Pancreas (tissue), 10 donors: ENCODE measurements around the gene OR1A1. TPM values are rescaled to one million over a fixed set of nuclear protein-coding genes. Genes with fewer than 3 reads are reported as not detected.
"Not testable (repeated sequence)": the region's sequence is repeated elsewhere in the genome, so short reads cannot be mapped to it uniquely, and the experiment has no call there.

Source experiments
- ATAC-seq, 4 donors: fragments of 200-7000 bp; cut with Tn5 transposase; one replicate each; pipeline versions ENCODE4 v1.8.0 to v1.9.1; 2020; ENCODE audit warnings: mild to moderate bottlenecking in 4 of 4, moderate library complexity in 4 of 4
- DNase-seq, 6 donors: peaks; one replicate each; pipeline ENCODE4 v3.0.0-alpha.2; 2020
- FAIRE-seq: peaks from 2 replicates; lab custom pipeline; 2012; peaks lifted over from hg19 to GRCh38; lab: Jason Lieb, UNC
- H3K27ac ChIP-seq, 4 donors: fragments of 200-600 bp; sonication (generic); 1 replicate in 3 of 4; 2 replicates in 1 of 4; pipeline versions ENCODE4 v1.5.0 to v1.8.0; 2020
- H3K27me3 ChIP-seq, 4 donors: fragments of 200-600 bp; one replicate each; pipeline ENCODE4 v1.8.0; 2021
- H3K36me3 ChIP-seq, 3 donors: fragments of 200-600 bp; sonication (generic) in 1 of 3; one replicate each; pipeline versions ENCODE4 v1.5.0 to v1.8.0; 2020 to 2021
- H3K4me1 ChIP-seq, 3 donors: fragments of 200-600 bp; one replicate each; pipeline ENCODE4 v1.8.0; 2021
- H3K4me3 ChIP-seq, 4 donors: fragments of 200-600 bp; sonication (generic) in 2 of 4; one replicate each; pipeline versions ENCODE4 v1.5.0 to v1.8.0; 2020 to 2021
- H3K9me3 ChIP-seq, 4 donors: fragments of 200-600 bp; one replicate each; pipeline ENCODE4 v1.8.0; 2021
- WGBS, 2 donors: extraction: QIAGEN DNeasy Blood & Tissue Kit; methylation state at CpG; one replicate each; pipeline ENCODE4 v1.1.7; 2013; 5-methylcytosine and 5-hydroxymethylcytosine counted together
- intact Hi-C, 3 donors: fragments of 100-400 bp; cut with DNase I; formaldehyde crosslinking; loops; one replicate each; pipeline versions ENCODE4 v1.11.1 to v1.14.2; 2022
- polyA plus RNA-seq, 2 donors: library from polyadenylated mRNA; stranded (reverse); fragments of 200-250 nt; gene quantifications; one replicate each; pipeline ENCODE4 v1.2.3, GENCODE V29; 2013
- total RNA-seq, 6 donors: library from RNA; stranded (reverse); fragmentation: NEBNext Ultra II Directional in 4 of 6; extraction: Animal tissue kit (Norgen Biotek cat#: 25700) in 4 of 6; gene quantifications; one replicate each; pipeline versions ENCODE4 v1.2.1 to v1.2.4, GENCODE V29; 2021 to 2023
- TF ChIP-seq, protein P1 (sequence below), 4 donors: fragments of 200-600 bp; sonication (generic) in 3 of 4; IDR thresholded peaks; one replicate each; pipeline versions ENCODE4 v1.5.0 to v1.8.0; 2021; ENCODE audit warnings: antibody characterized with exemption in 4 of 4
- donor health status: healthy with polysubstance abuse.
- donor health status: DM: no; HTN: no; CAD: no; lungs with moderate emphysema.
- donor health status: DM: no; HTN: no; CAD: no.
- donor health status: control.
- donor health status: control.
- donor health status: Bipolar disorder and iron deficiency.
- donor health status: DM: yes; HTN: yes; CAD: no.
- donor health status: DM: no; HTN: no; CAD: no.
- donor health status: DM: no; HTN: no; CAD: no.
- donor health status: DM: yes; HTN: yes; CAD: no.

Gene OR1A1
- total and polyA plus RNA-seq, 8 donors = not detected

DNA sequence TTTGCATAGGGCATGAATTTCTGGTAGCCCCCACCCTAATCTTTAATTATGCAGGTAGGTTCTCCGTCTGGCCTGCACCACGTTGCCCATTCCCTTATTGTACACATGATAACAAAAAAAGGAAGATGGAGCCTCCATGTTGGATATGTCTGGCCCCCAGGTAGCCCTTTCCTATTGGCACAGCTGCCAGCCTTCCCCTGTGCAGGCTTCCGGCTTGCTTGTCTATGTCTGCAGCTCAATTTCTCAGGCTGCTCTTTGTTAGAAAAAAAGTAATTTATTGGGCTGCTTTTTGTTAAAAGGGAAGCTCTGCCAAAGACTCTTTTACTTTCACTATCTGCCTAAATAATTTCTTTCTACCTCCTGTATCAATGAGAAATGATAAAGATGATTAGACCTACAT lies 5.5 kb downstream of the OR1A1 start:
- no peaks in the 10 kb centered on the region for H3K36me3 ChIP-seq
- no peak for DNase-seq
- FAIRE-seq = no peak
- no peaks in the 10 kb centered on the region for H3K4me1 ChIP-seq
- 67 to 71% methylated on average over 3 of the region's 3 CpGs for WGBS, 2 donors
- H3K4me3 ChIP-seq = no peak overlapping the region
- no peak overlapping the region for H3K27ac ChIP-seq
- ATAC-seq = no peak
- H3K27me3 ChIP-seq = no peaks in the 10 kb centered on the region
- TF ChIP-seq, protein P1, sequence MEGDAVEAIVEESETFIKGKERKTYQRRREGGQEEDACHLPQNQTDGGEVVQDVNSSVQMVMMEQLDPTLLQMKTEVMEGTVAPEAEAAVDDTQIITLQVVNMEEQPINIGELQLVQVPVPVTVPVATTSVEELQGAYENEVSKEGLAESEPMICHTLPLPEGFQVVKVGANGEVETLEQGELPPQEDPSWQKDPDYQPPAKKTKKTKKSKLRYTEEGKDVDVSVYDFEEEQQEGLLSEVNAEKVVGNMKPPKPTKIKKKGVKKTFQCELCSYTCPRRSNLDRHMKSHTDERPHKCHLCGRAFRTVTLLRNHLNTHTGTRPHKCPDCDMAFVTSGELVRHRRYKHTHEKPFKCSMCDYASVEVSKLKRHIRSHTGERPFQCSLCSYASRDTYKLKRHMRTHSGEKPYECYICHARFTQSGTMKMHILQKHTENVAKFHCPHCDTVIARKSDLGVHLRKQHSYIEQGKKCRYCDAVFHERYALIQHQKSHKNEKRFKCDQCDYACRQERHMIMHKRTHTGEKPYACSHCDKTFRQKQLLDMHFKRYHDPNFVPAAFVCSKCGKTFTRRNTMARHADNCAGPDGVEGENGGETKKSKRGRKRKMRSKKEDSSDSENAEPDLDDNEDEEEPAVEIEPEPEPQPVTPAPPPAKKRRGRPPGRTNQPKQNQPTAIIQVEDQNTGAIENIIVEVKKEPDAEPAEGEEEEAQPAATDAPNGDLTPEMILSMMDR (IDR thresholded peaks at IDR 0.05) = no peak
- no peaks in the 10 kb centered on the region for H3K9me3 ChIP-seq
- intact Hi-C loops = no loop called here

DNA sequence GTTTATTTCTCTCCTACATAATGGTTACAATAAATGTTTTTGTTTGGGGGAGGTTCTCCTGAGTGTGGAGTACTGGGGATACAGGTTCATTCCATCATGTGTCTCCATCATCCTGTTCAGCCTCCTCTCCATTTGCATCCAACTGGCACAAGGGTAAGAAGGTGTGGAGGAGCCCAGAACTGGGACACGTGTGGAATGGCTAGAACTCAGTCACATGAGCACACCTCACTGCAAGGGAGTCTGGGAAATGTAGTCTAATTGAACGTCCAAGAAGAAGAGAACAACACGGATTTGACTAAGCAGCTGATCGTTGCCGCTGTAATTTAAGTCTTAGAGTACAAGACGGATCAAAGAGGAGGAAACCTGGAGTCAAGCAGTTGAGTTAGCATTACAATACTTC lies 6.1 kb downstream of the OR1A1 start:
- intact Hi-C loops = no loop called here
- Histone ChIP-seq H3K27ac (no peak overlapping the region), H3K4me1 (no peaks in the 10 kb centered on the region), H3K4me3 (no peak overlapping the region), H3K27me3 (no peaks in the 10 kb centered on the region), H3K9me3 (no peaks in the 10 kb centered on the region), H3K36me3 (no peaks in the 10 kb centered on the region)
- no peak for DNase-seq
- TF ChIP-seq, protein P1 (IDR thresholded peaks at IDR 0.05) = no peak
- 44 to 48% methylated on average over 6 of the region's 6 CpGs for WGBS, 2 donors
- no peak for FAIRE-seq
- no peak for ATAC-seq

DNA sequence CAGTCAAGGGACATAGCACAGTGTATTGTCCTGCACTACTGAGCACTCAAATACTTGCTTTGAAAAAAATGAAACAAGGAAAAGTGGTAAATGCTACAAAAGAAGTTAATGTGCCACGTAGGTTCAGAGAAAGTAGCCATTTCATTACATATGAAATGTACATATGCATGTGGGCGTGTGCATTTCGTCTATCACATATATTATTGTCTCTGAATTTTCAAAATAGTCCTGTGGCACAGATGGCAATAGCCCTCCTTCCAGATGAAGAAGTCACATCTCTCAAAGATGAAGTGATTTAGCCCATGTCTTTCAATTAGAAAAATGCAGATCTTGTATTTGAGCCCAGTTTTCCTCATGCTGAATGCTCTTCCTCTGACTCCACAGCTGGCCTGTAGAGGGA lies 12.5 kb downstream of the OR1A1 start:
- H3K27ac ChIP-seq, H3K4me3 ChIP-seq, FAIRE-seq, ATAC-seq, H3K9me3 ChIP-seq, intact Hi-C loops, H3K27me3 ChIP-seq, DNase-seq, H3K4me1 ChIP-seq, H3K36me3 ChIP-seq: not testable (repeated sequence)
- 44 to 53% methylated on average over 3 of the region's 3 CpGs for WGBS, 2 donors

DNA sequence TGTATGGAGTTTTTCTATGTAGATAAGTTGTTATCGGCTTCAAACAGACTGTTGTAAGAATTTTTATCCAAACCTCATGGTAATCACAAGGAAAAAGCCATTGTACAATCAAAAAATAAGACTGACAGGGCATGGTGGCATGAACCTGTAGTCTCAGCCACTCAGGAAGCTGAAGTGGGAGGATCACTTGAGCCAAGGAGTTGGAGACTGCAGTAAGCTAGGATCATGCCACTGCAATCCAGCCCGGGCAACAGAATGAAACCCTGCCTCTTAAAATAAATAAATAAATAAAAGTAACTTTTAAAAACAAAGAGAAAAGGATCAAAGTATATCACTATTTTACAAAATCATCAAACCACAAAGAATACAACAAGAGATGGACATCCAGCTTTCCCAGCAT lies 14.4 kb downstream of the OR1A1 start:
- H3K36me3 ChIP-seq = no peaks in the 10 kb centered on the region
- no peak overlapping the region for H3K4me3 ChIP-seq
- no peak overlapping the region for H3K27ac ChIP-seq
- H3K9me3 ChIP-seq = no peaks in the 10 kb centered on the region
- no peaks in the 10 kb centered on the region for H3K27me3 ChIP-seq
- FAIRE-seq (no peak), DNase-seq (no peak), ATAC-seq (no peak)
- WGBS, 2 donors = 71 to 84% methylated on average over 2 of the region's 2 CpGs
- no peaks in the 10 kb centered on the region for H3K4me1 ChIP-seq
- TF ChIP-seq, protein P1 (IDR thresholded peaks at IDR 0.05) = no peak
- intact Hi-C loops = no loop called here

DNA sequence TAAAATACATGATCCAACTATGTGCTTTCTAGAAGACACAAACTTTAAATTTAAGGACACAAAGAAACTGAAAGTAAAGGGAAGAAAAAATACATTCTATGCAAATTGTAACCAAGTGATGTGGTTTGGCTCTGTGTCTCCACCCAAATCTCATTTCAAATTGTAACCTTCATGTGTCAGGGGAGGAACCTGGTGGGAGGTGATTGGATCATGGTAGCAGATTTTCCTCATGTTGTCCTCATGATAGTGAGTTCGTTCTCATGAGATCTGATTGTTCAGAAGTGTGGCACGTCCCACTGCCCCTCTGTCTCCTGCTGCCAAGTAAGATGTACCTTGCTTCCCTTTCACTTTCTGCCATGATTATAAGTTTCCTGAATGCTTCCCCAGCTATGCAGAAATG lies 15.0 kb downstream of the OR1A1 start:
- DNase-seq (no peak), FAIRE-seq (no peak), ATAC-seq (no peak)
- Histone ChIP-seq H3K27me3 (no peaks in the 10 kb centered on the region), H3K27ac (no peak overlapping the region), H3K9me3 (no peaks in the 10 kb centered on the region), H3K4me1 (no peaks in the 10 kb centered on the region), H3K36me3 (no peaks in the 10 kb centered on the region), H3K4me3 (no peak overlapping the region)
- intact Hi-C loops = no loop called here
- WGBS, 2 donors = 34 to 39% methylated on average over 2 of the region's 2 CpGs
- TF ChIP-seq, protein P1 (IDR thresholded peaks at IDR 0.05) = no peak

DNA sequence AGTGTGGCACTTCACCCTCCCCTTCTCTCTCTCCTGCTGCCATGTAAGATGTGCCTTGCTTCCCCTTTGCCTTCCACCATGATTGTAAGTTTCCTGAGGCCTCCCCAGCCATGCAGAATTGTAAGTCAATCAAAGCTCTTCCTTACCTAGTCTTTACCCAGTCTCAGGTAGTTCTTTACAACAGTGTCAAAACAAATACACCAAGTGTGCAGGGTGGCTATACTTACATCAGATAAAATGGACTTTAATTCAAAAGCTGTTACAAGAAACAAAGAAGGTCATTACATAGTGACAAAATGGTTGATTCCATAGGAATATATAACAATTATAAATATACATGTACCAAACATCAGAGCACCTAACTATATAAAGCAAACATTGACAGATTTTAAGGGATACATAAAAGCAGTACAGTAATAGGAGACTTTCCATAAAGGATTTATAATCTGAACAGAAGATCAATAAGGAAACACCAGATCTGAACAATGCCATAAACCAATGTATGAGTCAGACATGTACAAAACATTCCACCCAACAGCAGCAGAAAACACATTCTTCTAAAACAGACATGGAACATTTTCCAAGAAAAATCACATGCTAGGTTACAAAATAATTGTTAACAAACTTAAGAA lies 17.4 kb downstream of the OR1A1 start:
- FAIRE-seq = peak; percentile 90

DNA sequence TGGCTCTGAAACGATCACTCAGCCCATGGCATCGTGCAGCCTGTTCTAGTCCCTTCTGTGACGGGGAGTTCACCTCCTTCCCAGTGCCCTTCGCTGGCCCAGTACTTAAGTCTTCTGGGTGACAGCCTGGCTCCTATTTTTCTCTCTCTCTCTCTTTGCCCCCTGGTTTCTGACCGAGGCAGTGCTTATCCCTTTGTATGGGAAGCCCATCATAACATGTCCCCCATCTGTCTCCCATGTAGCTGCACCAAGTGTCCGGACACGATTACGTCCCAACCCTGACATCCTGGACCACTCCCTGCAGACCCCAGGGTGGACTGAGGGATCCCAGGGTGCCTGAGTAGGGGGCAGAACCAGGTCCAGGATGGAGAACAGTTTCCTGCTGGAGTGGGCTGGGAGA lies 24.8 kb downstream of the OR1A1 start:
- WGBS, 2 donors = 66 to 71% methylated on average over 6 to 8 of the region's 8 CpGs
- DNase-seq, H3K9me3 ChIP-seq, H3K27ac ChIP-seq, H3K4me1 ChIP-seq, ATAC-seq, H3K4me3 ChIP-seq, H3K36me3 ChIP-seq, intact Hi-C loops, FAIRE-seq, H3K27me3 ChIP-seq: not testable (repeated sequence)

More for the DNA sequence above, 17.4 kb downstream of the OR1A1 start:
- intact Hi-C loops, H3K9me3 ChIP-seq, H3K27me3 ChIP-seq, DNase-seq, H3K36me3 ChIP-seq, H3K4me1 ChIP-seq, ATAC-seq, H3K4me3 ChIP-seq, H3K27ac ChIP-seq: not testable (repeated sequence)

DNA sequence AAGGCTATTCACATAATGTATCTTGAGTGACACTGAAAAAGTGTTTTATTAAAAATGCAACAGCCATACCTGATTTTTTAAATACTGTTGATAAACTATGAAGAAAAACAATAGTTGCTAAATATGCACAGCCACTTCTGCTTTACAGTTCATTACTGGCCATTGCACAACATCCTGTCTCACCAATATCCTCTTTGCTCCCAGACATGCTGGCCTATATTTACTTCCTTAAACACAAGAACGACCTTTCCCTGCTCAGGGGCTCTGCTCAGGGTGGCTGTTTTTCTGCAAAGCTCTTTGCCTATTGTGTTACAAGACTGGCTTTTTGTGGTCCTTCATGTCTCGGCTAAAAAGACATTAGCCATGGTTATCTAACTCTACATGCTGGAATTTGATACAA lies 31.2 kb downstream of the OR1A1 start:
- ATAC-seq = peak in 2 of 4 donors; percentile 62 to 72
- peak in 1 of 6 donors; percentile 14 for DNase-seq
- WGBS, 2 donors = 6 to 13% methylated on average over 1 of the region's 2 CpGs
- FAIRE-seq, H3K27ac ChIP-seq, H3K4me3 ChIP-seq, H3K27me3 ChIP-seq, H3K36me3 ChIP-seq, intact Hi-C loops, H3K4me1 ChIP-seq, H3K9me3 ChIP-seq: not testable (repeated sequence)

DNA sequence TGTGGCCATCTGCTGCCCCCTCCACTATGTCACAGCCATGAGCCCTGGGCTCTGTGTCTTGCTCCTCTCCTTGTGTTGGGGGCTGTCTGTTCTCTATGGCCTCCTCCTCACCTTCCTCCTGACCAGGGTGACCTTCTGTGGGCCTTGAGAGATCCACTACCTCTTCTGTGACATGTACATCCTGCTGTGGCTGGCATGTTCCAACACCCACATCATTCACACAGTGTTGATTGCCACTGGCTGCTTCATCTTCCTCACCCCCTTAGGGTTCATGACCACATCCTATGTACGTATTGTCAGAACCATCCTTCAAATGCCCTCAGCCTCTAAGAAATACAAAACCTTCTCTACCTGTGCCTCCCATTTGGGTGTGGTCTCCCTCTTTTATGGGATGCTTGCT lies 33.6 kb downstream of the OR1A1 start:
- intact Hi-C loops, H3K27me3 ChIP-seq, DNase-seq, FAIRE-seq, H3K9me3 ChIP-seq, H3K36me3 ChIP-seq, ATAC-seq, H3K4me1 ChIP-seq, H3K27ac ChIP-seq, H3K4me3 ChIP-seq: not testable (repeated sequence)
- 89% methylated on average over 1 of the region's 1 CpG; no CpG with 5 or more reads in 1 of the 2 donors for WGBS, 2 donors
